Measurements from ENCODE around the gene SCOC. TPM values are rescaled to one million over a fixed set of nuclear protein-coding genes. Genes with fewer than 3 reads are reported as not detected.

SCOC gene
- total RNA-seq, 1 donor from 2014 or later: 170 TPM

DNA sequence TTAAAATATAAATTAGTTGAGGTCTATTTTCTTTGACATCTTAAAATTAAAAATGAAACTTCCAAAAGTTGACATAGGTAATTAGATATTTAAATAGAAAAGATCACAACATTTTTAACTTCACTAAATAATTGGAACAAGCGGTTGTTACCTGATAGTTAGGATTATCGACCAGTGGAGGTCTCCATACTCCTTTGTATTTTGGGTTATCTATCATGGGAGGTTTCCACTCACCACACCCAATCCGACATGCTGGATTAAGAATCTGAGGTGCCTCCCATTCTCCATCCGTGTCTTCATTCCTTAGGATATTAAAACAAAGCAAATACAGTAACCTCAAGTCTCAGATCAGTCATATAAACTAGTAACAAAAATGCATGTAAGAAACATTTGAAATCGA is 22.2 kb downstream of the SCOC start:
- Histone ChIP-seq H3K36me3 (peaks cover 5% of the 10 kb centered on the region), H3K9ac (no peak overlapping the region), H3K79me2 (ENCODE audit: low read depth) (no peaks in the 10 kb centered on the region), H3K4me3 (no peak overlapping the region), H4K20me1 (ENCODE audit: low read depth) (no peaks in the 10 kb centered on the region), H3K27me3 (no peaks in the 10 kb centered on the region), H3F3A (ENCODE audit: low read depth) (no peaks in the 10 kb centered on the region), H3K4me2 (no peak overlapping the region), H2AFZ (replicated peaks) (no peak overlapping the region), H3K27ac (no peak overlapping the region), H3K4me1 (no peaks in the 10 kb centered on the region), H3K9me3 (ENCODE audit: low read depth) (no peaks in the 10 kb centered on the region)
- Mint-ChIP-seq H3K27ac (no peak overlapping the region), H3K4me1 (no peaks in the 10 kb centered on the region), H3K4me3 (no peak overlapping the region), H3K36me3 (peaks cover 3% of the 10 kb centered on the region), H3K9me3 (no peaks in the 10 kb centered on the region), H3K27me3 (ENCODE audit: insufficient read depth, low read depth) (no peaks in the 10 kb centered on the region)
- DNase-seq (ENCODE audit: low spot score): no peak
- TF ChIP-seq, protein P1, sequence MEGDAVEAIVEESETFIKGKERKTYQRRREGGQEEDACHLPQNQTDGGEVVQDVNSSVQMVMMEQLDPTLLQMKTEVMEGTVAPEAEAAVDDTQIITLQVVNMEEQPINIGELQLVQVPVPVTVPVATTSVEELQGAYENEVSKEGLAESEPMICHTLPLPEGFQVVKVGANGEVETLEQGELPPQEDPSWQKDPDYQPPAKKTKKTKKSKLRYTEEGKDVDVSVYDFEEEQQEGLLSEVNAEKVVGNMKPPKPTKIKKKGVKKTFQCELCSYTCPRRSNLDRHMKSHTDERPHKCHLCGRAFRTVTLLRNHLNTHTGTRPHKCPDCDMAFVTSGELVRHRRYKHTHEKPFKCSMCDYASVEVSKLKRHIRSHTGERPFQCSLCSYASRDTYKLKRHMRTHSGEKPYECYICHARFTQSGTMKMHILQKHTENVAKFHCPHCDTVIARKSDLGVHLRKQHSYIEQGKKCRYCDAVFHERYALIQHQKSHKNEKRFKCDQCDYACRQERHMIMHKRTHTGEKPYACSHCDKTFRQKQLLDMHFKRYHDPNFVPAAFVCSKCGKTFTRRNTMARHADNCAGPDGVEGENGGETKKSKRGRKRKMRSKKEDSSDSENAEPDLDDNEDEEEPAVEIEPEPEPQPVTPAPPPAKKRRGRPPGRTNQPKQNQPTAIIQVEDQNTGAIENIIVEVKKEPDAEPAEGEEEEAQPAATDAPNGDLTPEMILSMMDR (IDR thresholded peaks at IDR 0.05): no peak
- TF ChIP-seq EZH2 (IDR thresholded peaks at IDR 0.05) (no peak), EZH2phosphoT487 (IDR thresholded peaks at IDR 0.05) (no peak)

DNA sequence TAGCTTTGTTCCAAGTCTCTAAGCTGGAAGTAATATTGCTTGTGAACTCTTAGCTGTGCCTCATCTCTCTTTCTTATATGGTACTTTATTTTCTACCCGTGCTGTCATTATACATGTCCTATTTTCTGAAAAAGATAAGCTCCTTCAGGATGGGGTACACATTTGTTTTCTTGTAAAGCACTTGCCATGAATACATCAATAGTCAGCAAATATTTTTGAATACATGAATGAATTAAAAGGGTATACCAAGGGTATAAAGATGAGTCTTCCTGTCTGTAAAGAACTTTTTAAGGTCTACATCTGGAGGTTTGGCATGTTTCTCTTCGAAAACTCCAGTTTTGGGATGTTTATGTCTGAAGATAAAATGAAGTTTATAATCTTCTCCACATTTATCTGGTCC is 26.7 kb downstream of the SCOC start:
- Histone ChIP-seq H4K20me1 (ENCODE audit: low read depth) (no peaks in the 10 kb centered on the region), H3F3A (ENCODE audit: low read depth) (no peaks in the 10 kb centered on the region), H3K9me3 (ENCODE audit: low read depth) (no peaks in the 10 kb centered on the region), H3K36me3 (no peaks in the 10 kb centered on the region), H2AFZ (replicated peaks) (no peak overlapping the region), H3K9ac (no peak overlapping the region), H3K27ac (no peak overlapping the region), H3K4me3 (no peak overlapping the region), H3K79me2 (ENCODE audit: low read depth) (no peaks in the 10 kb centered on the region), H3K27me3 (no peaks in the 10 kb centered on the region), H3K4me1 (no peaks in the 10 kb centered on the region), H3K4me2 (no peak overlapping the region)
- Mint-ChIP-seq H3K27me3 (ENCODE audit: insufficient read depth, low read depth) (no peaks in the 10 kb centered on the region), H3K36me3 (peaks cover 3% of the 10 kb centered on the region), H3K4me3 (no peak overlapping the region), H3K9me3 (no peaks in the 10 kb centered on the region), H3K4me1 (no peaks in the 10 kb centered on the region), H3K27ac (no peak overlapping the region)
- no peak for DNase-seq (ENCODE audit: low spot score)
- TF ChIP-seq, protein P1 (IDR thresholded peaks at IDR 0.05): no peak
- TF ChIP-seq EZH2 (IDR thresholded peaks at IDR 0.05): no peak
- TF ChIP-seq EZH2phosphoT487 (IDR thresholded peaks at IDR 0.05): no peak

DNA sequence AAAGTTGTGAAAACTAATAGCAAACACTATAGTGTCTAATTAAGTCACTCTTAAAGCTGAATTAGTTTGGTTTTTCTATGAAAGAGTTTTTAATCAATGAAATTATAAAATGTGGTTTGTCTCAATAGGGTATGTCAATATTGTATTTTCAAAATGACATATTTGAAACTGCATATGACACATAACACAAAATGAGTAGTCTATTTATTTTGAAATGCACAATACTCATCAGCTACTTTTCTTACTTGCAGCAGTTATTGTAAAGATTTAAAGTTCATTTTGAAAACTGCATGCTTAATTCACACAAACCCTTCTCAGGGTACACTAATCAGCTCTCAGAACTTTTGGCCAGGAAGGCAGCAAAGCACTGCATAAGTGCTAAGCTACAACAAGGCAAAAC is 32.8 kb downstream of the SCOC start:
- Mint-ChIP-seq H3K9me3 (no peaks in the 10 kb centered on the region), H3K4me3 (no peak overlapping the region), H3K36me3 (peaks cover 2% of the 10 kb centered on the region), H3K27me3 (ENCODE audit: insufficient read depth, low read depth) (no peaks in the 10 kb centered on the region), H3K4me1 (peaks cover 2% of the 10 kb centered on the region), H3K27ac (no peak overlapping the region)
- H3K27me3 ChIP-seq: no peaks in the 10 kb centered on the region
- H2AFZ ChIP-seq (replicated peaks): no peak overlapping the region
- no peaks in the 10 kb centered on the region for H4K20me1 ChIP-seq (ENCODE audit: low read depth)
- H3K4me2 ChIP-seq: no peak overlapping the region
- DNase-seq (ENCODE audit: low spot score): no peak
- H3F3A ChIP-seq (ENCODE audit: low read depth): no peaks in the 10 kb centered on the region
- no peak overlapping the region for H3K4me3 ChIP-seq
- H3K9me3 ChIP-seq (ENCODE audit: low read depth): no peaks in the 10 kb centered on the region
- H3K9ac ChIP-seq: no peak overlapping the region
- H3K27ac ChIP-seq: no peak overlapping the region
- H3K79me2 ChIP-seq (ENCODE audit: low read depth): no peaks in the 10 kb centered on the region
- no peaks in the 10 kb centered on the region for H3K36me3 ChIP-seq
- H3K4me1 ChIP-seq: no peaks in the 10 kb centered on the region
- TF ChIP-seq EZH2phosphoT487 (IDR thresholded peaks at IDR 0.05) (no peak), EZH2 (IDR thresholded peaks at IDR 0.05) (no peak)
- TF ChIP-seq, protein P1 (IDR thresholded peaks at IDR 0.05): no peak

All from neural progenitor cell (in vitro differentiated cells).